Panc1 (cell line): Measurements from ENCODE around the gene POLDIP3. TPM values are rescaled to one million over a fixed set of nuclear protein-coding genes. Genes with fewer than 3 reads are reported as not detected.

ENCODE experiments used
- ATAC-seq: fragments of 200-7000 bp; cut with Tn5 transposase; 2 replicates; pipeline ENCODE4 v1.9.1; 2020; ENCODE audit warnings: mild to moderate bottlenecking, moderate library complexity
- Bru-seq: library from RNA; stranded (reverse); fragments of 400-500 nt; gene quantifications from one replicate; lab custom pipeline; 2021; lab: Mats Ljungman, UMichigan
- BruChase-seq, 2 experiments: library from RNA; stranded (reverse); fragments of 400-500 nt; gene quantifications; one replicate each; lab custom pipeline; 2021; lab: Mats Ljungman, UMichigan
- BruUV-seq: library from RNA; stranded (reverse); fragments of 400-500 nt; replicated peaks from 2 replicates; lab custom pipeline; 2021; lab: Mats Ljungman, UMichigan
- CTCF ChIA-PET: fragments of 300-600 bp; sonication (Branson Sonifier 250); formaldehyde crosslinking; loops from one replicate; lab custom pipeline; 2022; ENCODE audit warnings: antibody characterized with exemption; lab: Charles Lee
- POLR2A ChIA-PET: fragments of 300-600 bp; sonication (Branson Sonifier 250); formaldehyde crosslinking; loops from one replicate; lab custom pipeline; 2022; ENCODE audit warnings: antibody characterized with exemption; lab: Charles Lee
- DNase-seq: peaks from one replicate; pipeline ENCODE4 v3.0.0-alpha.2; 2010; ENCODE audit warnings: low read depth, low spot score
- H3K27ac ChIP-seq: 2 replicates; pipeline ENCODE4 v1.5.1; 2011; ENCODE audit warnings: mild to moderate bottlenecking, low read length, inconsistent platforms
- H3K27me3 ChIP-seq: fragments of 200-500 bp; sonication (Bioruptor generic); 2 replicates; pipeline ENCODE4 v1.6.0; 2014; ENCODE audit warnings: low read length, inconsistent platforms; ENCODE audit not compliant: control insufficient read depth, insufficient read depth
- H3K36me3 ChIP-seq: fragments of 200-500 bp; sonication (Bioruptor generic); 2 replicates; pipeline ENCODE4 v1.5.1; 2014; ENCODE audit warnings: inconsistent platforms, mild to moderate bottlenecking, low read length, moderate library complexity; ENCODE audit not compliant: control insufficient read depth, insufficient read depth
- H3K4me1 ChIP-seq: 2 replicates; pipeline ENCODE4 v1.5.1; 2011; ENCODE audit warnings: inconsistent platforms, mild to moderate bottlenecking, low read length, moderate library complexity; ENCODE audit not compliant: control insufficient read depth, insufficient read depth
- H3K4me3 ChIP-seq, 2 experiments: 2 replicates each; pipeline ENCODE4 v1.5.1; 2011 to 2012; ENCODE audit warnings: low read depth in 2 of 2, low read length in 2 of 2, mild to moderate bottlenecking in 2 of 2, inconsistent platforms in 1 of 2, moderate library complexity in 1 of 2
- H3K9me3 ChIP-seq: fragments of 200-500 bp; sonication (Bioruptor generic); 2 replicates; pipeline ENCODE4 v1.5.1; 2014; ENCODE audit warnings: low read depth, mild to moderate bottlenecking, inconsistent platforms, low read length, moderate library complexity; ENCODE audit not compliant: control insufficient read depth, insufficient read depth
- POLR2AphosphoS5 ChIP-seq: IDR thresholded peaks from 2 replicates; pipeline ENCODE4 v1.6.1; 2012; ENCODE audit warnings: mild to moderate bottlenecking, low read depth, low read length, moderate library complexity
- SIN3A ChIP-seq: IDR thresholded peaks from 2 replicates; pipeline ENCODE4 v1.6.1; 2012; ENCODE audit warnings: low read depth, mild to moderate bottlenecking, low read length, moderate library complexity, borderline replicate concordance; ENCODE audit not compliant: insufficient read depth
- TCF7L2 ChIP-seq: IDR thresholded peaks from 2 replicates; pipeline ENCODE4 v1.6.1; 2011; ENCODE audit warnings: mild to moderate bottlenecking, low read depth, low read length, inconsistent platforms
- in situ Hi-C: cut with HindIII; loops from 2 replicates; pipeline ENCODE4 v1.10.0; 2016; ENCODE audit warnings: low sequenced_read_pairs, low pct_unique_long_range_greater_than_20kb
- intact Hi-C: fragments of 100-400 bp; cut with micrococcal nuclease; formaldehyde crosslinking; loops from one replicate; pipeline ENCODE4 v1.10.0; 2022; ENCODE audit not compliant: unreplicated experiment
- long read RNA-seq: library from polyadenylated mRNA; unstranded; transcript quantifications from one replicate; pipeline ENCODE4 v2.0.0, GENCODE V29; 2021; ENCODE audit not compliant: unreplicated experiment
- polyA plus RNA-seq: library from polyadenylated mRNA; unstranded; fragments of >200 nt; gene quantifications from one replicate; pipeline ENCODE4 v1.2.1, GENCODE V29; 2012; ENCODE audit warnings: missing spikeins; ENCODE audit not compliant: insufficient read length
- total RNA-seq: library from RNA; stranded (reverse); gene quantifications from one replicate; pipeline ENCODE4 v1.2.1, GENCODE V29; 2021; ENCODE audit not compliant: unreplicated experiment
- TF ChIP-seq, protein P1 (sequence below): fragments of 450-650 bp; IDR thresholded peaks from 2 replicates; pipeline ENCODE4 v1.5.1; 2017; ENCODE audit warnings: mild to moderate bottlenecking
- TF ChIP-seq, protein P2 (sequence below), 2 experiments: IDR thresholded peaks; 2 replicates each; pipeline ENCODE4 v1.6.1; 2011 to 2012; ENCODE audit warnings: low read depth in 2 of 2, control low read depth in 1 of 2, low read length in 1 of 2, mild to moderate bottlenecking in 1 of 2, moderate library complexity in 1 of 2; ENCODE audit not compliant: insufficient read depth in 1 of 2

POLDIP3 gene, protein sequence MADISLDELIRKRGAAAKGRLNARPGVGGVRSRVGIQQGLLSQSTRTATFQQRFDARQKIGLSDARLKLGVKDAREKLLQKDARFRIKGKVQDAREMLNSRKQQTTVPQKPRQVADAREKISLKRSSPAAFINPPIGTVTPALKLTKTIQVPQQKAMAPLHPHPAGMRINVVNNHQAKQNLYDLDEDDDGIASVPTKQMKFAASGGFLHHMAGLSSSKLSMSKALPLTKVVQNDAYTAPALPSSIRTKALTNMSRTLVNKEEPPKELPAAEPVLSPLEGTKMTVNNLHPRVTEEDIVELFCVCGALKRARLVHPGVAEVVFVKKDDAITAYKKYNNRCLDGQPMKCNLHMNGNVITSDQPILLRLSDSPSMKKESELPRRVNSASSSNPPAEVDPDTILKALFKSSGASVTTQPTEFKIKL
- 46.6 TPM for total RNA-seq
- 51.8 TPM for polyA plus RNA-seq
- percentile 82 among the genes with signal in this experiment for Bru-seq, nascent RNA
- percentile 82 among the genes with signal in this experiment for BruChase-seq, experiment 1, labeled RNA remaining after a 2-hour chase
- BruChase-seq, experiment 2, labeled RNA remaining after a 6-hour chase, result percentile 84 among the genes with signal in this experiment
- long read RNA-seq, transcript POLDIP3-201 (9 exons, 3,441 nt), result major isoform, 73 of 161 reads
- long read RNA-seq, transcript POLDIP3-203 (8 exons, 3,323 nt), result minor isoform, 7 of 161 reads
- long read RNA-seq, partial matches to known transcripts, result 31 of 161 reads
- long read RNA-seq, other reads (novel, unspliced or antisense), result 49 of 161 reads

DNA sequence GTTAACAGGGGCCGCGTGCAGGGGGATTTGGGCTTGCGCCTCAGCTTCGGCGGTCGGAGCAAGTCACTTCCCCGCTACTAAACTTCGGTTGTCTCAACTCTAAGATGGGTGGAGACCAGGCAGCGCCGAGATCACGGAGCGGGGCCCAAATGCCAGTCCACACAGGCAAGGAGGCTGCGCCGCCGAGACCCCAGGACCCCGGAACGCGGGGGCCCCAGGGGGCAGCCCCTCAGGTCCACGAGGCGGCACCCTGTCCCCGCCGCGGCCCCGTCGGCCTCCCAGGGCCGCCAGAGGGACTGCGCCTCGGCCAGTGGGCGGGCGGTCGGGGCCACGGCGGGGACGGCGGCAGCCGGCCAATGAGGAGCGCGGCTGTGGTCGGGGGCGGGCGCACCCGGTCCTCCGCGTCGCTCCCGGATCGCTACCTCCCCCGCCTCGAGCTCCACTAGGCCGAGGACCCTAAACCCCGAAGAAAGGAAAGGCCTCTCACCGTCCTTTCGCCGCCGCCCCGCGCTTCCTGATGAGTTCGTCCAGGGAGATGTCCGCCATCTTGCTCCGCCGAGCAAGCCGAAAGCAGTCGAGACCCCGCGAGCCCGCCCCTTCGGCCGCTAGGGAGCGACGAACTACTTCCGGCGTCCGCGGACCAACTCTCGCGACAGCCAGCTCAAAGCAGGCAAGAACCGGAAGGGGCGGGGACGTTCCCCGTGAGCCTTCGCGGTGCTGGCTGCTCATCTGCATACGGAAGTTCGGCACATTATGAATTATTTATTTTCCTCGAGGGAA, at the start of gene POLDIP3:
POLDIP3 (minus strand) TSS at position 572 of the 780 bp plus-strand sequence; CDS start at position 546, 26 bp downstream.
- peaks cover 34% of the 10 kb centered on the region for H3K4me1 ChIP-seq
- ATAC-seq (peak; percentile 85), DNase-seq (no peak)
- ChIA-PET POLR2A (interaction anchor here (0.5 to 0.7 kb wide), 5 partner anchors 22 to 1327 kb away, joined by 3 to 9 read pairs (median 6); no protein-coding TSS in a partner anchor), CTCF (no interaction called here)
- no peaks in the 10 kb centered on the region for H3K27me3 ChIP-seq
- peak within 1 kb of the TSS; percentile 85 to 88 for H3K4me3 ChIP-seq
- TF ChIP-seq, protein P1, sequence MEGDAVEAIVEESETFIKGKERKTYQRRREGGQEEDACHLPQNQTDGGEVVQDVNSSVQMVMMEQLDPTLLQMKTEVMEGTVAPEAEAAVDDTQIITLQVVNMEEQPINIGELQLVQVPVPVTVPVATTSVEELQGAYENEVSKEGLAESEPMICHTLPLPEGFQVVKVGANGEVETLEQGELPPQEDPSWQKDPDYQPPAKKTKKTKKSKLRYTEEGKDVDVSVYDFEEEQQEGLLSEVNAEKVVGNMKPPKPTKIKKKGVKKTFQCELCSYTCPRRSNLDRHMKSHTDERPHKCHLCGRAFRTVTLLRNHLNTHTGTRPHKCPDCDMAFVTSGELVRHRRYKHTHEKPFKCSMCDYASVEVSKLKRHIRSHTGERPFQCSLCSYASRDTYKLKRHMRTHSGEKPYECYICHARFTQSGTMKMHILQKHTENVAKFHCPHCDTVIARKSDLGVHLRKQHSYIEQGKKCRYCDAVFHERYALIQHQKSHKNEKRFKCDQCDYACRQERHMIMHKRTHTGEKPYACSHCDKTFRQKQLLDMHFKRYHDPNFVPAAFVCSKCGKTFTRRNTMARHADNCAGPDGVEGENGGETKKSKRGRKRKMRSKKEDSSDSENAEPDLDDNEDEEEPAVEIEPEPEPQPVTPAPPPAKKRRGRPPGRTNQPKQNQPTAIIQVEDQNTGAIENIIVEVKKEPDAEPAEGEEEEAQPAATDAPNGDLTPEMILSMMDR, result peak; percentile 25; the same call in 1 of the 2 replicates
- TF ChIP-seq POLR2AphosphoS5 (no peak), TCF7L2 (peak; percentile 9; the same call in 1 of the 2 replicates)
- H3K36me3 ChIP-seq, result no peaks in the 10 kb centered on the region; the same call in 1 of the 2 replicates
- in situ Hi-C loops, result no loop called here
- intact Hi-C loops, result no loop called here
- no TSS peak for BruUV-seq
- peak within 1 kb of the TSS; percentile 99 for H3K27ac ChIP-seq
- no peaks in the 10 kb centered on the region for H3K9me3 ChIP-seq

DNA sequence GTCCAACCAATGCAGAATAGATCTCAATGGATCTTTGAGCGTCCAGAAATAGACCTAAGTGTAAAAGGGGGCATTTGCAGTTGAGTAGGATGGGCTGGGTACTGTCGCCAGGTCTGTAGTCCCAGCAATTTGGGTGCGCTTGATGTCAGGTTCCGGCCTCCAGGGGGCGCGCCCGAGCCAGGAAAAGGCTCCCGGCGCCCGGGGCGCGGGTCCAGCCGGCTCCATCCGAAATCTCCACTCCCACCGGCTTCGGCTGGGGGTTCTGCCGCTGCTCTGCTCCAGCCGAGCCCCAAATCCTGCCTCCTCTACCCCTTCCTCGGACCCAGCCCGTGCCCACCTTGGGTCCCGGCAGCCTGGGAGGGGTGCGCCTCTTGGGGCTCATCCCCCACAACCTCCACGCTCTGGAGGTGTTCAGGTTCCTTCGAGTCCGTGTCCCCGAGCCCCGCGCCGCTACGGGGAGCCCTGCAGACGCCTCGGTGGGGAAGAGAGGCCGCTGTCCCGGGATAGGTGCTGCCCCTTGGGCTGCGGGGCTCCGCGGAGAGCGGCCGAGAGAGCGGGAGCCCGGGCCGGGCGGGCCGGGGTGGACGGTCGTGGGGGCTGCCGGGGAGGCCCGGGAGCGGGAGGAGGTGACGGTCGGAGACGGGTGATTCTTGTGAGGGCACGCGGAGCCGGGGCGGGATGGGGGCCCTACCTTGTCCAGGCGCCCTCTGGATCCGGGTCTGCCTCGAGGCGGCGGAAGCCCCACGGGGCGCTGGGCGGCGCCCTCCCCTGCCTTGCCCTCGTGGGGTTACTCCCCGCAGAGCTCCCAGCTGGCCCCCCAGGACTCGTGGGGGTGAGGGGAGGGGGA, 47.5 kb upstream of the POLDIP3 start:
- Histone ChIP-seq H3K9me3 (no peaks in the 10 kb centered on the region), H3K27me3 (no peaks in the 10 kb centered on the region), H3K27ac (no peak overlapping the region), H3K4me3 (peak overlapping the region; percentile 43 to 61), H3K4me1 (no peaks in the 10 kb centered on the region), H3K36me3 (no peaks in the 10 kb centered on the region)
- BruUV-seq, result no TSS peak
- ATAC-seq, result peak; percentile 92
- TF ChIP-seq, protein P2, sequence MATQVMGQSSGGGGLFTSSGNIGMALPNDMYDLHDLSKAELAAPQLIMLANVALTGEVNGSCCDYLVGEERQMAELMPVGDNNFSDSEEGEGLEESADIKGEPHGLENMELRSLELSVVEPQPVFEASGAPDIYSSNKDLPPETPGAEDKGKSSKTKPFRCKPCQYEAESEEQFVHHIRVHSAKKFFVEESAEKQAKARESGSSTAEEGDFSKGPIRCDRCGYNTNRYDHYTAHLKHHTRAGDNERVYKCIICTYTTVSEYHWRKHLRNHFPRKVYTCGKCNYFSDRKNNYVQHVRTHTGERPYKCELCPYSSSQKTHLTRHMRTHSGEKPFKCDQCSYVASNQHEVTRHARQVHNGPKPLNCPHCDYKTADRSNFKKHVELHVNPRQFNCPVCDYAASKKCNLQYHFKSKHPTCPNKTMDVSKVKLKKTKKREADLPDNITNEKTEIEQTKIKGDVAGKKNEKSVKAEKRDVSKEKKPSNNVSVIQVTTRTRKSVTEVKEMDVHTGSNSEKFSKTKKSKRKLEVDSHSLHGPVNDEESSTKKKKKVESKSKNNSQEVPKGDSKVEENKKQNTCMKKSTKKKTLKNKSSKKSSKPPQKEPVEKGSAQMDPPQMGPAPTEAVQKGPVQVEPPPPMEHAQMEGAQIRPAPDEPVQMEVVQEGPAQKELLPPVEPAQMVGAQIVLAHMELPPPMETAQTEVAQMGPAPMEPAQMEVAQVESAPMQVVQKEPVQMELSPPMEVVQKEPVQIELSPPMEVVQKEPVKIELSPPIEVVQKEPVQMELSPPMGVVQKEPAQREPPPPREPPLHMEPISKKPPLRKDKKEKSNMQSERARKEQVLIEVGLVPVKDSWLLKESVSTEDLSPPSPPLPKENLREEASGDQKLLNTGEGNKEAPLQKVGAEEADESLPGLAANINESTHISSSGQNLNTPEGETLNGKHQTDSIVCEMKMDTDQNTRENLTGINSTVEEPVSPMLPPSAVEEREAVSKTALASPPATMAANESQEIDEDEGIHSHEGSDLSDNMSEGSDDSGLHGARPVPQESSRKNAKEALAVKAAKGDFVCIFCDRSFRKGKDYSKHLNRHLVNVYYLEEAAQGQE (IDR thresholded peaks at IDR 0.05; ENCODE audit: insufficient read depth in 1 of 2, low read depth in 2 of 2, low read length in 1 of 2), result no peak
- TF ChIP-seq SIN3A (no peak), TCF7L2 (no peak), POLR2AphosphoS5 (0 out of 2 replicates have a peak, but pooled peaks have one; percentile 26)
- TF ChIP-seq, protein P1, result peak; percentile 88
- ChIA-PET CTCF (no interaction called here), POLR2A (no interaction called here)
- intact Hi-C loops, result no loop called here
- in situ Hi-C loops, result no loop called here
- no peak for DNase-seq
